ENCODE results near the gene SH3TC1.

SH3TC1 gene

DNA sequence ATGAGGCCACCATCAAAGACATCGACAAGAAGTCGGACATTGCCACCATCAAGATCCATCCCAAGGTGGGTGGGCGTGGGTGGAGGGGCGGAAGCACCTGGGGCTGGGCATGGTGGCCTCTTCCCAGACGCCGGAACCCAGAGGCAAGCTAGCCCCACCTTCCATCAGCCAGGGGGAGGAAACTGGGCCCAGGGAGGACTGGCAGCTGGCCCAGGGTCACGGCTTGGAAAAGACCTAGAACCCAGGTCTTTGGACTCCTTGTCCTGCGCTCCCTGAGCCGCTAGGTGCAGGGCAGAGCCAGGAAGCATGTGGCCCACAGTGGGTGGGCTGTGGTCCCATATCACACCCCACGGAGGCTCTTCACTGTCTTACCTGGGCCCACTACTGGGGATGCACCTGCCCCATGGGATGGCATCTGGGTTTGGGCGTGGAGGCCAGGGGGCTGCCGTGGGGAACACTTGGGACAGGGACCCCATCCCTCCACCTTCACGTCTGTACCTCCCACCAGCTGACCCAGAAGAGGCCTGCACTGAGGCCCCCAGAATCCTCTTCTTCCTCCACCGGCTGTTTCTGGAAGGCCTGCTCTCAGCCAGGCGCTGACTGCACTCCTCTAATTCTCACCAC, 87.7 kb downstream of the SH3TC1 start:
- no peak for DNase-seq (ENCODE audit: low read depth)
- TF ChIP-seq, protein P1, sequence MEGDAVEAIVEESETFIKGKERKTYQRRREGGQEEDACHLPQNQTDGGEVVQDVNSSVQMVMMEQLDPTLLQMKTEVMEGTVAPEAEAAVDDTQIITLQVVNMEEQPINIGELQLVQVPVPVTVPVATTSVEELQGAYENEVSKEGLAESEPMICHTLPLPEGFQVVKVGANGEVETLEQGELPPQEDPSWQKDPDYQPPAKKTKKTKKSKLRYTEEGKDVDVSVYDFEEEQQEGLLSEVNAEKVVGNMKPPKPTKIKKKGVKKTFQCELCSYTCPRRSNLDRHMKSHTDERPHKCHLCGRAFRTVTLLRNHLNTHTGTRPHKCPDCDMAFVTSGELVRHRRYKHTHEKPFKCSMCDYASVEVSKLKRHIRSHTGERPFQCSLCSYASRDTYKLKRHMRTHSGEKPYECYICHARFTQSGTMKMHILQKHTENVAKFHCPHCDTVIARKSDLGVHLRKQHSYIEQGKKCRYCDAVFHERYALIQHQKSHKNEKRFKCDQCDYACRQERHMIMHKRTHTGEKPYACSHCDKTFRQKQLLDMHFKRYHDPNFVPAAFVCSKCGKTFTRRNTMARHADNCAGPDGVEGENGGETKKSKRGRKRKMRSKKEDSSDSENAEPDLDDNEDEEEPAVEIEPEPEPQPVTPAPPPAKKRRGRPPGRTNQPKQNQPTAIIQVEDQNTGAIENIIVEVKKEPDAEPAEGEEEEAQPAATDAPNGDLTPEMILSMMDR (conservative IDR thresholded peaks at IDR 0.05; ENCODE audit: low read depth, low read length): no peak
- no peak overlapping the region for H3K4me3 ChIP-seq (ENCODE audit: low read length)

DNA sequence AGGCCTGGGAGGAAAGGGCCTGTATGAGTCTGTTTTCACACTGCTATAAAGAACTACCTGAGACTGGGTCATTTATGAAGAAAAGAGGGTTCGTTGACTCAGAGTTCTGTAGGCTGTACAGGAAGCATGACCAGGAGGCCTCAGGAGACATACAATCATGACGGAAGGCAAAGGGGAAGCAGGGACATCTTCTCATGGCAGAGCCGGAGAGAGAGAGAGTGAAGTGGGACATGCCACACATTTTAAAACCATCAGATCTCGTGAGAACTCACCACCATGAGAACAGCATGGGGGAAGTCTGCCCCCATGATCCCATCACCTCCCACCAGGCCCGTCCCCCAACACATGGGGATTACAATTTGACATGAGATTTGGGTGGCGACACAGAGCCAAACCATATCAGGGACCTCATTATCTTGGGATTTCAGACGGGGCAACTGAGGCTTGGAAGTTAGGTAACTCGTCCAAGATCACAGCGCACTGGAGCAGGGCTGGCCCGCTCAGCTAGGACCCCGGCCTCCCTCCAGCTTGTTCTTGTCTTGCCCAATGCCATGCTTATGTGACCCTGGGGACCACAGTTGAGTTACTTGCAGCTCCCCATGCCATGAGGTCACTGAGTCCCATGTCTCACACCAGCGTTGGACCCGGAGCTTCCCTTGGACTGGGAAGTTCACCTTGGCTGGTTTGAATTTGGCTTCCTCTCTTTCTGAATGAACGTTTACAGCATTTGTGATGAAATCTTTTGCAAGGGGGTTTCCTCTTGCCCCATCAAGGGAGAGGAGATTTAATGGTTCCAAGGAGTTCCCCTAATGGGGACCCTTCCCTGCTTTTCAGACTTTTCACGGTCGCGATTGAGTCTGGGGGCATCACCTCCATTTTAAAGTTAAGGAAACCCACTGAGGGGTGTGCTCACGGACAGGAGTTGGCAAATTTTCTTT, 88.5 kb downstream of the SH3TC1 start:
- no peak overlapping the region for H3K4me3 ChIP-seq (ENCODE audit: low read length)
- no peak for DNase-seq (ENCODE audit: low read depth)
- TF ChIP-seq, protein P1 (conservative IDR thresholded peaks at IDR 0.05; ENCODE audit: low read depth, low read length): no peak

DNA sequence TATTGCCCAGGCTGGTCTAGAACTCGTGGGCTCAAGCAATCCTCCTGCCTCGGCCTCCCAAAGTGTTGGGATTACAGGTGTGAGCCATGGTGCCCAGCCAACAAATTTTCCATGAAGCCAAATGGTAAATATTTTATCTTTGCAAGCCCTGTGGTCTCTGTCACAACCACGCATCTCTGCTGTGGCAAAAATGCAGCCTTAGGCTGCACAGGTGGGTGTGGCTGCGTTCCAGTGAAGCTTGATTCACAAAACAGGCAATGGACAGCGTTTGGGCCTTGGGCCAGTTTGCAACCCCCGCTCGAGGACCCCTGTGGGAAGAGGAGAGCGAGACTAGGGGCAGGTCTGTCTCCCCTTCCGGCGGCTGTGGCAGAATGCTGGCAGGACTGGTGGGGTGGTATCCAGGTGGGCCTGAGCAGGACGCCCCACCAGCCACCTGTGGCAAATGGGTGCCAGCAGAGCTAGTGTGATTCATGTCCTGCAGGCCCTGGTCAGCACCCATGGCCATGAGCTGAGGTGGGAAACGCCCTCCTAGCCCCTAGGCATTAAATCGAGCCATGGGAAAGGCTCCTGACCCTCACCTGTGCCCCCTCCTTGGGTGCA, 90.2 kb downstream of the SH3TC1 start:
- no peak overlapping the region for H3K4me3 ChIP-seq (ENCODE audit: low read length)
- no peak for DNase-seq (ENCODE audit: low read depth)
- TF ChIP-seq, protein P1 (conservative IDR thresholded peaks at IDR 0.05; ENCODE audit: low read depth, low read length): no peak

DNA sequence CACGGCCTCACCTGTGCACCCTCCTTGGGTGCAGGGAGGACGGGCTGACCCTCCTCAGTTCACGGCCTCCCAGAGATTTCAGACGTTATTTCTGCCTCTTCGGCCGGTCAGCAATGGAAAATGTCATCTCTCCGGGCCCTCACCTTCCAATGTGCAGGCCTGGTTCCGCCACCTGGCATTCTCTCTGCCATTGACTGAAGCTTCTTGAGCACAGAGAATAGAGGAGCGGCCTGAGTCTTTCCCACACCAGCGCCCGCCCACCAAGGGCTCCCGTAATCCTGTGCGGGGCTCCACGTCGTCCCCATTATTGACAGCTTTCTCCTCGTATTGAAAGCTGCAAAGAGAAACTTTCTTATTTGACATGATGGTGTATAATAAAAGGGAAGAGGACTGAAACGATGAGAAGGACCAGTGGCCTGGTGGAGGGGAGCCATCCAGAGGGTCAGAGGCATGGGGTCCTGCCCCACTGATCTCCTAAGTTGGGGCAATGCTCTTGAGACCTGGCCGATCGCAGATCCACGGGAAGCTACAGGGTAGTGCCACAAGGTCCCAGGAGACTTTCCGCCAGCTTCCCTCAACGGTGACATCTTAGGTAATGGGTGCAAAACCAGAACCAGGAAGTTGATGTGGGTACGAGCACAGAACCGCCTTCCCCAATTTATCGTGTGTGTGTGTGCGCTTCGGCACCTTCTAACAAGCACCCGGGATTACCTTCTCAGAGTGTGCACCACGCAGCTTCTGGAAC, 91.0 kb downstream of the SH3TC1 start:
- H3K4me3 ChIP-seq (ENCODE audit: low read length): no peak overlapping the region
- TF ChIP-seq, protein P1 (conservative IDR thresholded peaks at IDR 0.05; ENCODE audit: low read depth, low read length): no peak
- no peak for DNase-seq (ENCODE audit: low read depth)

DNA sequence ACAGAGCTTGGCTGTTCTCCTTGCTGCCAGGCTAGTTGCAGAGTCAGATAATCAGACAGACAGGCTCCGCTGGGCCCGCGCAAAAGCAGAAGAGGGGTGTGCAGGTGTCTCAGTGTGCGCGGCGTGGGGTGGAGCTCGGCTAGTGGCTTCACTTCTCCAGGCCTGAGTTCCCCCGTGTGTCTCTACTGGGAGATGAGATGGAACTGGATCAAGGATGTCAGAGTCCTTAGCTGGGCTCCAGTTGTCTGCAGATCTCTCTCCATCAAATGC, 91.5 kb downstream of the SH3TC1 start:
- TF ChIP-seq, protein P1 (conservative IDR thresholded peaks at IDR 0.05; ENCODE audit: low read depth, low read length): no peak
- DNase-seq (ENCODE audit: low read depth): no peak
- H3K4me3 ChIP-seq (ENCODE audit: low read length): no peak overlapping the region
